Hepatocyte (in vitro differentiated cells): ENCODE measurements around the gene AQP12B.

Experiments
- CTCF ChIP-seq: fragments of 200-600 bp; sonication (generic); IDR thresholded peaks from 2 replicates; pipeline ENCODE4 v1.5.1; 2016; ENCODE audit warnings: antibody characterized with exemption, mild to moderate bottlenecking; ENCODE audit not compliant: poor library complexity
- EZH2 ChIP-seq: fragments of 200-600 bp; sonication (generic); IDR thresholded peaks from 2 replicates; pipeline ENCODE4 v1.6.1; 2016; ENCODE audit warnings: antibody characterized with exemption, mild to moderate bottlenecking, borderline replicate concordance

- TF ChIP-seq CTCF: no peak
- no peak for TF ChIP-seq EZH2
Measured at GRCh38 chr2:240732184-240732583, 49.5 kb upstream of the AQP12B start.
